Measurements from ENCODE around the gene TCF25. TPM values are rescaled to one million over a fixed set of nuclear protein-coding genes. Genes with fewer than 3 reads are reported as not detected.

TCF25 gene
- total and polyA plus RNA-seq, 12 donors, result 177 to 438 (median 213) TPM

- intact Hi-C loops (cut with DNase I), result loop anchor here in 1 of 2 donors (2.0 kb wide), 1 partner anchor 154 kb away; no protein-coding TSS in a partner anchor
Measured at GRCh38 chr16:89858973-89859614, 14.3 kb upstream of the TCF25 start.

GRCh38 chr16:89859615-89860007 is 13.8 kb upstream of the TCF25 start:
- Histone ChIP-seq H3K36me3 (replicated peaks in 1 of 2) (no peaks in the 10 kb centered on the region), H3K27me3 (no peaks in the 10 kb centered on the region), H3K4me1 (replicated peaks in 1 of 2) (peaks cover 6 to 12% of the 10 kb centered on the region in 2 donors), H3K27ac (no peak overlapping the region), H3K9me3 (replicated peaks in 1 of 3) (no peaks in the 10 kb centered on the region), H3K4me3 (no peak overlapping the region)
- no peak for DNase-seq
- TF ChIP-seq CTCF (IDR thresholded peaks at IDR 0.05), result no peak
- TF ChIP-seq POLR2A (IDR thresholded peaks at IDR 0.05), result no peak
- intact Hi-C loops (cut with DNase I), result loop anchor here (2.0 to 10.0 kb wide), 4 partner anchors 107 to 155 kb away; partner anchors contain the start of gene SPATA2L (in 1 of the 2)
- WGBS, 4 donors, result 86 to 91% (median 90%) methylated on average over 16 of the region's 16 CpGs

More at GRCh38 chr16:89858973-89859614, 14.3 kb upstream of the TCF25 start:
- 89 to 93% (median 91%) methylated on average over 9 to 25 of the region's 25 CpGs for WGBS, 4 donors
- TF ChIP-seq CTCF (IDR thresholded peaks at IDR 0.05) (no peak), POLR2A (IDR thresholded peaks at IDR 0.05) (no peak)
- Histone ChIP-seq H3K27ac (no peak overlapping the region), H3K4me1 (replicated peaks in 1 of 2) (peaks cover under 1 to 8% of the 10 kb centered on the region in 2 donors), H3K9me3 (replicated peaks in 1 of 3) (no peaks in the 10 kb centered on the region), H3K27me3 (no peaks in the 10 kb centered on the region), H3K36me3 (replicated peaks in 1 of 2) (no peaks in the 10 kb centered on the region), H3K4me3 (no peak overlapping the region)
- peak in 1 of 7 donors; percentile 10 for DNase-seq

- no peaks in the 10 kb centered on the region for H3K36me3 ChIP-seq (replicated peaks in 1 of 2)
- no peaks in the 10 kb centered on the region for H3K9me3 ChIP-seq (replicated peaks in 1 of 3)
- 0 to 28% (median 21%) methylated on average over 6 to 28 of the region's 28 CpGs for WGBS, 4 donors
- no peak overlapping the region for H3K4me3 ChIP-seq
- peak; percentile 46 to 83 (median 63) for DNase-seq
- intact Hi-C loops (cut with DNase I), result loop anchor here (5.0 to 10.0 kb wide), 3 partner anchors 109 to 156 kb away; partner anchors contain the start of gene SPATA2L (in 1 of the 2)
- no peaks in the 10 kb centered on the region for H3K27me3 ChIP-seq
- H3K4me1 ChIP-seq (replicated peaks in 1 of 2), result peaks cover 6 to 12% of the 10 kb centered on the region in 2 donors
- TF ChIP-seq CTCF (IDR thresholded peaks at IDR 0.05), result peak; percentile 90 to 97 (median 94)
- no peak for TF ChIP-seq POLR2A (IDR thresholded peaks at IDR 0.05)
- no peak overlapping the region for H3K27ac ChIP-seq
Measured at GRCh38 chr16:89860747-89861304, 12.6 kb upstream of the TCF25 start.

- Histone ChIP-seq H3K4me1 (replicated peaks in 1 of 2) (peaks cover 6 to 12% of the 10 kb centered on the region in 2 donors), H3K27me3 (no peaks in the 10 kb centered on the region), H3K36me3 (replicated peaks in 1 of 2) (no peaks in the 10 kb centered on the region), H3K9me3 (replicated peaks in 1 of 3) (no peaks in the 10 kb centered on the region), H3K27ac (no peak overlapping the region), H3K4me3 (no peak overlapping the region)
- WGBS, 4 donors, result 84 to 93% (median 91%) methylated on average over 9 to 12 of the region's 12 CpGs
- no peak for DNase-seq
- TF ChIP-seq POLR2A (IDR thresholded peaks at IDR 0.05) (no peak), CTCF (IDR thresholded peaks at IDR 0.05) (no peak)
- intact Hi-C loops (cut with DNase I), result loop anchor here (5.0 to 10.0 kb wide), 3 partner anchors 109 to 157 kb away; partner anchors contain the start of gene SPATA2L (in 1 of the 2)
Measured at GRCh38 chr16:89861648-89862047, 11.7 kb upstream of the TCF25 start.

Measured in adrenal gland (tissue), 12 donors.